C1 segment of cervical spinal cord (tissue), 14 donors: ENCODE results near the gene SEMA7A.
"Not testable (repeated sequence)": the region's sequence is repeated elsewhere in the genome, so short reads cannot be mapped to it uniquely, and the experiment has no call there.

Experiments
- DNase-seq, 14 donors: peaks; one replicate each; lab custom pipeline; 2025; lab: John Stamatoyannopoulos, UW

SEMA7A gene

DNA sequence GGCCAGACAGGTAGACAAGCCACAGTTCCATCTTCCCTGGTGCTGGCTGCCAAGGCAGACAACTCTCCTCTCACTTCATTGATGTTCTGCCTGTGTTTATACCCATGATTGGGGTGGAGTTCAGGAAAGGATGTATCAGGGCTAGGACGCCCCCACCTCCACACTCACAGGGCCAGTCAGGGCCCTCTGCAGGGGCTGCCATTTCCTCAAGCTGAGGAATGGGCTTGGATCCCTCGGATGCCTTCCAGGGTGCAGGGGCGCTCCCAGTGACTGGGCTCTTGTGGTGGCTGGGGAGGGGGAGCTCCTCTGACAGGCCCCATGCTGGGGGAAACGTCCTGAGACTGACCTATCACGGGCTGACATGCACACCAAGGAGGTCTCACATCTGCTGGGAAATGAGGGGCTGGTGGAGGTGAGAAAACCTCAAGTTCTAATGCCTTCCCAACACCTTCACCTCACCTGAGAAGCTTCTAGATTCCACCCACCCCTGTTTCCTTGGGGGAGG lies 31.4 kb downstream of the SEMA7A start:
- no peak for DNase-seq

DNA sequence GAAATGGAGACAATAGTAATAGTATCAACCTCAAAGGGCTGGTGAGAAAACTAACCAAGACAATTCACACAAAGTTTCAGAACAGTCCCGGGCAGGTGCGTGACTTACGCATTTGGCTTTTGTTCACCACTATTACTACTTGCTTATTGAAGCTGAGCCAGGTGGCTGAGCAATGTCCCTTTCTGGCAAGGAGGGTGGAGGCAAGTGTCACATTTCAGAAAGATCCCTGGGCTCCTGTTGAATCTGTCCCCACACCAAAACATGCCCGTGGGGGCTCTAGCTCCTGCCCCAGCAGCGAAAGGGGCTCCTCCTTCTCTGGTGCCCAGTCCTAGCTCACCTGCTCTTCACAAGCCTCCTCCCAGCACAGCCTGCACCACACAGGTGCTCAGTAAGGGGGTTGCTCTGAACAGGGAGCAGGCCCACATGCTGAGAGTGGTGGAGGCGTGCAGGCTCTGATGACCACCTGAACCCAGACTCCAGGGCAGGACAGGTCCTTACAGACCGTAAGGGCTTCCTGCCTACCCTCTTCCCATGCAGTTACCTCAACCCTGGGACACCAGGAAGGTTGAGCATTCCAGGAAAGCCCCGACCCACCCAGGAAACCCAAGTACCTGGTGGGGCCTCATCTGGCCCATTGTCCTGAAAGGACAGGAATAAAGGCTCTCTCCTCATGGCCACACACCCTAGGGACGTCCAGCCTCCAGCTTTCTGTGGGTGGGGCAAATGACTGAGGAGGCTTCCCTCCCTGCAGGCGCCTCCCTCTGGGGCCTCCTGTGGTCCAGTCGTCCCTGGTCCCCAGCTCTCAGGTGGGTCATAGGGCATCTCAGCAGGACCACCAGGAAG lies 32.6 kb downstream of the SEMA7A start:
- no peak for DNase-seq

DNA sequence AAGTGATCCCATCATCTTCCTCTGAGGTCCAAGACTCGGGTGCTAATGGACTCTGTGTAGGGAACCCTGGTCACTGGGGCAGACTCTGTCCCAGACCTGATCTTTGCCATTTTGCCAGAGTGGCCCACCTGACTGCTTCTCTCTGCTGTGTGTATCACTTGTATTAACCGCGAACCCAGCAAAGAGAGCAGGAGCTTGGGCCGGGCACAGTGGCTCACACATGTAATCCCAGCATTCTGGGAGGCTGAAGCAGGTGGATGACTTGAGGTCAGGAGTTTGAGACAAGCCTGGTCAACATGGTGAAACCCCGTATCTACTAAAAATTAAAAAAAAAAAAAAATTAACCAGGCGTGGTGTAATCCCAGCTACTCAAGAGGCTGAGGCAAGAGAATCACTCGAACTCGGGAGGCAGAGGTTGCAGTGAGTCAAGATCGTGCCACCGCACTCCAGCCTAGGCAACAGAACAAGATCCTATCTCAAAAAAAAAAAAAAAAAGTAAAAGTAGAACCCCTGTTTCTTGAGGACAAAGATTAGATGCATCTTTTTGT lies 33.4 kb downstream of the SEMA7A start:
- DNase-seq = no peak

DNA sequence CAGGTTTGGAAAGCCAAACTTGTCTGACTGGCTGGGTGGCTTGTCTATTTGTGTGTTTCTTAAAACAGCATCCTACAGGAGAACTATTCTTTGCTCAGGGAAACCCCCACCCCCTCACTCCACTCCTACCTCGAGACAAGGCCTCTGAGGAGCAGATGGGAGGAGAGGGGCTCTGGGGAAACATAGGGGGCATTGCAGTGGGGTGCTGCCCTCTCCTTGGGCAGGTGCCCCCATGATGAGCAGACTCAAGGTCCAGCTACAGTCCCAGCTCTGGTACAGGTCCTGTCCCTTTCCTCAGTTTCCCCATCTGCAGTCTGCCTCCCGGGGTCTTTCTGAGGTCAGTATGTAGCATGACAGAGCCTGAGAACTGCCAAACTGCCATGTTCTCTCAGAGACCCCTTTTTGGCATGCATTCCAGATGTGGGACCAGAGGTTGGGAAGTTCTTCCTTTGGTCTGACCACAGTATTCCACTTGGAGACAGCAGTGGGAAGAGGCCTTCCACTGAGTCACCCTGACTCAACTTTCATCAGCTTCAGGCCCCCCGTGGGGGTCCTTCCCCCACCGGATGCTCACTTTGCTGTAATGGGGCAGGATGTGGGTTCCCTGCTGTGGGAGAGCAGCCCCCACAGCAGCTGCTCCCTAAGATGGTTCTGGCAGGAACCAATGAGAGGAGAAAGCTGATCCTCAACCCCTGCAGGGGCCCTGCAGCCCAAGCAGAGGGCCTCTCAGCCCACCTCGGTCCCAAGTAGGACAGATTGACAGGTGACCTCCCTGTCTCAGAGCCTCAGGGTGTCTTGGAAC lies 34.0 kb downstream of the SEMA7A start:
- DNase-seq = no peak

DNA sequence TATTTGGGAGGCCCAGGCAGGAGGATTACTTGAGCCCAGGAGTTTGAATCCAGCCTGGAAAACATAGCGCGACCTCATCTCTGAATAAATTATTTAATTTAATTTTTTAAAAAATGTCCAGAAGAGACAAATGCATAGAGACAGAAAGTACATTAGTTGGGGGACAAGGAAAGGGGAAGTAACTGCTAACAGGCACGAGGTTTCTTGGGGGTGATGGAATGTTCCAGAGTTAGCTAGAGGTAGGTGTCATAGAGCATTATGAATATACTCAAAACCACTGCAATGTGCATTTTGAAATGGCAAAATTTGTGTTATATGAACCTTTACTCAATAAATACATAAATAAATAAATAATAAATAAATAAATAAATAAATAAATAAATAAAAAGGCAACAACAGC lies 34.7 kb downstream of the SEMA7A start:
- no peak for DNase-seq

DNA sequence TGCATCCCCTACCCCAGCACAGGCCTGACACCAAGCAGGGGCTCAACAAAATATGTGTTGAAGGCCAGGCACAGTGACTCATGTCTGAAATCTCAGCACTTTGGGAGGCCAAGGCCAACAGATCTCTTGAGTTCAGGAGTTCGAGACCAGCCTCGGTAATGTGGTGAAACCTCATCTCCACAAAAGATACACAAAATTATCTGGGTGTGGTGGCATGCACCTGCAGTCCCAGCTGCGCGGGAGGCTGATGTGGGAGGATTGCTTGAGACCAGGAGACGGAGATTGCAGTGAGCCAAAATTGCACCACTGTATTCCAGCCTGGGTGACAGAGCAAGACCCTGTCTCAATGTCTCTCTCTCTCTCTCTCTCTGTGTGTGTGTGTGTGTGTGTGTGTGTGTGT lies 35.6 kb downstream of the SEMA7A start:
- DNase-seq = no peak

DNA sequence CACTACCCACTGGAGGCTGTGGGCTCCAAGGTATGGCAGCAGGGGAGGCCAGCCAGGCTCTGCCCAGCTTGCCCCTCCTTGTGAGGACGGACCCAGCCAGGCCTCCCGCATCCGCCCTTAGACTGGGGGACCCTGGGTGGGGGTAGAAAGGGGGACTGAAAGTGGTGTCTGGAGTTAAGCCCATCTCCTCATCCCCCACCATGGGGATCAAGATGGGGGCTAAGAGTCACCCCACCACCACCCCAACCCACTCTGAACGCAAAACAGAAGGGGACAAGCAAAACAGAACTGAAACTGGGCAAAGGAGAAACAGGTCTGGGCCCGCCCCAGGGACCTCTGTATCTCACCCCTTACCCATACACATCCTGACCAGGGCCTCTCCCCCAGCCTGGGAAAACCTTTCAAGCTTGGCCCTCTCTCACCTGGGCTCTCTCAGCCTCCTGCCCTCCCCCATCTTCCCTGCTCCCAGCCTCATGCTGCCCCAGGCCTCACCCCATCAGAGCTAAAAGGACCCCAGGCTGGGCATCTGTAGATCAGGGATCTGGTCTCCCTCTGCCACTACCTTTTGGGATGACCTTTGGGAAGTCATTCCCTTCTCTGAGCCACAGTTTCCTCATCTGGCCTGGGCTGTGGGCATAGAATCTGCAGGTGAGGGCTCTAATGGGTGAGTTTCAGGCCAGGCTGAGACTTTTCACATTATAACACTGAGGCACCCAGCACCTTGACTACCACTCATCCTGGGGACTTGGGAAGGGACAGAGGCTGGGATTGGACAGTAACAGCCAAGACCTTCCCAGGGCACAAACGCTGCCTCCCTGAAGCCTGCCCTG lies 36.3 kb downstream of the SEMA7A start:
- DNase-seq = no peak

DNA sequence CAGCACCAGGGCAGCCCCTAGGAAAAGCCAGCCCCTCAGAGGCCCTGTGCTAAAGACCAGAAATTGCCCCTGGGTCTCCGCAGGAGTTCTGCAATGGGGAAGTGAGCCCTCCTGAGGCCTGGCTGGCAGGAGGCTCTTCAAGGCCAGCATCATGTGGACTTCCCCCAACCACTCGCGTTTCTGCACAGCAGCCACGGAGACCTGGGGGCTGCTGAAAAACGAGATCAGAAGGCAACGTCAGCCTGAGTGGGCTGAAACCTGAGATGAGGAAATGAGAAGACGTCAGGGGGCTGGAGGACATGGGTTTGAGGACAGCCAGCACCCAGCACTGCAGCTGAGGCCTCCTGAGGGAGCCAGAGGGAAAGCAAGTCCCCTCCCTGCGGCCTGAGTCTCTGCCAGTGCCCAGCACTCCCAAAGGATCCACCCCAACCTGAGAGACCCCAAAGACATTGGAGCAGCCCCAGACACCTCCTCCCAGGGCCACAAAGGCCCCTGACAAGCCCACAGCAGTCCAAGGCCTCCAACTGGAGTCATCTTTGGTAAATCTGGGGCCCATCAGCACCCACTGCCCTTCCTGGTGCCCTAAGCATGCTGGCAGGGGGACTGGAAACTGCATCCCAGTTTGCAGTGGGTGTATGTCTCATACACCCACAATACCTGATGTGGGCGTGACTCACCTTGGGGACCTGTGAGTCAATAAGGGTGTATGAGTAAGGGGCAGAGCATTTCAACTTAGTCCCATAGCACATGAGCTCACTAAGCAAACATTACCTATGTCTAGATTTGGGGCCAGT lies 37.1 kb downstream of the SEMA7A start:
- DNase-seq = peak in 6 of 14 donors; percentile 23 to 51 (median 38)

DNA sequence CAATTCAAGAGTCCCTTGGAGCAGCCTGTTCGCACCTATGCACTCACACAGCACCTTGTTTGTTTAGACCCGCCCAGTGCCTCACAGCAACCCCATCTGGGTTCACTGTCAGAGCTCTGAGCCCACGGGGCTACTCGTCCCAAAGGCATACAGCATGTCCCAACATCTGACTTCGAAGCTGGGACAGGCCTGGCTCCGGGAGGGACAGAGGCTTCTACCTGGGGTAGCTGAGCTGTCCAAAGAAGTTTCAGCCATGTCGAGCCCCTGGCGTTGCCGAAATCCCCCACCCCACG lies 37.7 kb downstream of the SEMA7A start:
- DNase-seq = no peak

DNA sequence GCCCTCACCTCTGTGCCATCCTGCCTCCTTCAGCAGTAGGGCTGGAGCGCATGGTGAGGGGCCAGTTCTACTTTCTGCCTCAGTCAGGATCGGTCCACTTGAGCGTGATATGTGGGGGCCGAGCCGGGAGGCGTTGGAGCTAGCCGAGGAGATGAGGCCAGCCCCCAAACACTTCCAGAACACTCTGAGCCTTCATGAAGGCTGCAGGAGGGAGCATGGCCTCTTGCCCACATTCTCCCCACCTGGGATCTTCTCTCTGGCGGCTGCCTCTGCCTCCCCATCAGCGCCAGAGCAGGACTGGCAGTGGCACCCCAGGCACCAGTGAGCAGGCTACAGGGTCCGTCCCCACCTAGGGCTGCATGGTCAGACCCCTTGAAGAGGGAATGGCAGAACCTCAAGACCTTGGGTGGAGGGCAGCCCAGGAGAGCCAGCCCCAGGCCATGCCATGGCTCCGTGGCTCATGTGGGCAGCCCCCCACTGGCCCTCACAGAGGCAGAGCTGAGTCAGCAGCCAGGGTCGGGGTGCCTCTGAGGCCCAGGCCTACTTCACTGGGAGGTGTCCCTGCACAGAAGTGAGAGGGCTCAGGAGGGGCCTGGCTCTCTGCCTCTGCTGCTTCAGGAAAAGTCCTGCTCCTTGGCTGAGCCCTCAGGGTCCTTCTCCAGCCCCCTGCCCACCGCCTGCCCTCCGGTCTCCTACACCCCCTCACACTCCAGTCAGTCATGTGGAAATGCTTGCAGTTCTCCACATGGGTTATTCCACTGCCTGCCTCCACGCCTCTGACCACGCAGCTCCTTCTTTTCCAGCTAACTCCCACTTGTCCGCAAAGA lies 38.2 kb downstream of the SEMA7A start:
- DNase-seq = no peak

DNA sequence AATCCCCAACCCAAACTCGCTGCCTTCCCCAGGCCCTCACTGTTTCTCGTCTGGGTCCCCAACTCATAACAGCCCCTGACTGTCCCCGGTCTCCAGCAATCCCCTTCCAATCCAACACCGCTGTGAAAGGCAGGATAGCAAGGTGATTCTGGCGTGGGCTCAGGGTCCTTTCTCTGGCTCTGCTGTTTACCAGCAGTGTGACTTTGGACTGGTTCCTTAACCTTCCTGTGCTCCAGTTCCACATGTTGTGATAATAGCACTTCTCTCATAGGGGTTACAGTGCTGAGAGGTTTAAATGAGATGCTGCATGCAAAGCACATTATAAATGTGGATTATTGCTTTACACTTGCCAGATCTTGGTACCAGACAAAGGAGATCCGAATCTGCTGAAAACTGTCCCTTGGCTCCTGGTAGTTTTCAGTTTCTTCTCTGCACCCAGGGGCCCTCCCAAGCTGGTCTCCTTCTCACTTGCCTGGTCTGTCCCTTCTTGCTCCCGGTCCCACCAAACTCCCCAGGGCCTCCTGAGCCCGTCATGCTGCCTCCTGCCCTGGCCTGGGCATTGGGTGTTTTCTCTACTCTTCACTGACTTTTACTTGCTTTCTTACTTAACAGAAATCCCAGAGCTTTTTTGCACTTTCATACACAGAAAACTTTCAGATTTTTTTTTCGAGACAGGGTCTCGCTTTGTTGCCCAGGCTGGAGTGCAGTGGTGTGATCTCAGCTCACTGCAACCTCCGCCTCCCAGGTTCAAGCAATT lies 39.5 kb downstream of the SEMA7A start:
- DNase-seq = no peak

DNA sequence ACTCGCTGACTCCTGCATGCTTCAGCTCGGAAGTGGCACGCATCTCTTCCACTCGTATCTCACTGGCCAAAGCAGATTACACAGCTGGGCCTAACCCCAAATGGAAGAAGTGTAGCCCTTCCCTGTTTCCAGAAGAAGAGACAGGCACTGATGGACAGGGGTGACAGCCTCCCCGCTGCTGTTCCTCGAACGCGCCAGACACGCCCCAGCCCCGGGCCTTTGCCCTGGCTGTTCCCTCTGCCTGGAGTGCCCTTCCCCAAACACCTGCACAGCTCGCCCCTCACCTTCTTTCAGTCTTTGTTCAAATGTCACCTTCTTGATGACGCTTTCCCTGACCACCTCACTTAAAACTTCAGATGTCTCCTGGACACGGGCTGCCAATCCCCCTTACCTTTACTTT lies 40.3 kb downstream of the SEMA7A start:
- no peak for DNase-seq

DNA sequence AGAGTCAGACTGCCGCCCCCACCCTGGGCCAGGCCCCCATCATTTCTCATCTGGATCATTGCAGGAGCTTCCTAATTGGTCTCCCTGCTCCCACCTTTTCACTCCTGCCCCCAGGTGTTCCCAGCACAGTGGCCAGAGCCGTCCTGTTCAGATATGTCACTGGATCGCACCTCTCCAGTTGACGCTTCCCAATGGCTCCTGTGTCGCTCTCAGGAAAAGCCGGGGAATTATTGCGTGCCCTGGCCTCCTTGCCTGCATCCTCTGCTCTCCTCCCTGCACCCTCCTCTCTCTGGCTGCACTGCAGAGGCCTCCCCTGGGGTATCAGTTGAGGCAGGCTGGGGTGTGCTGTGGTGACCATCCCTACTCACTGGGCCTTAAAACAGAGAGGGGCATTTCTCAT lies 40.9 kb downstream of the SEMA7A start:
- no peak for DNase-seq

DNA sequence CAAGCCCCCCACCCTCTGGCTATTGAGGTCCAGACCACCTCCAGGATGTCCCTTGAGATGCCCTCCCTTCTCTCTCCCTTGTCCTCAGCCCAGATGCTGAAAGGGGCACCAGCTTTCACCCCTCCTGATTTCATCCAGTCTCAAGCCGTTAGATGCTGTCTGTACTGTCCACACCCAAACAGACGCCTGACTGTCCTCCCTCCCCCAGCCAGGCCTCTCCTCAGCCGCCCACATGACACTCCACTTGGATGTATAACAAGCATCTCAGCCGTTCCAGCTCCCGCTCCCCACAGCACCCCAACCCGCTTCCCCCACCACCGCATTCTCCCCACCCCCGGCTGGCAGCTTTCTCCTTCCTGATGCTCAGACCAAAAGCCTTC lies 41.3 kb downstream of the SEMA7A start:
- peak in 7 of 14 donors; percentile 5 to 43 (median 14) for DNase-seq

DNA sequence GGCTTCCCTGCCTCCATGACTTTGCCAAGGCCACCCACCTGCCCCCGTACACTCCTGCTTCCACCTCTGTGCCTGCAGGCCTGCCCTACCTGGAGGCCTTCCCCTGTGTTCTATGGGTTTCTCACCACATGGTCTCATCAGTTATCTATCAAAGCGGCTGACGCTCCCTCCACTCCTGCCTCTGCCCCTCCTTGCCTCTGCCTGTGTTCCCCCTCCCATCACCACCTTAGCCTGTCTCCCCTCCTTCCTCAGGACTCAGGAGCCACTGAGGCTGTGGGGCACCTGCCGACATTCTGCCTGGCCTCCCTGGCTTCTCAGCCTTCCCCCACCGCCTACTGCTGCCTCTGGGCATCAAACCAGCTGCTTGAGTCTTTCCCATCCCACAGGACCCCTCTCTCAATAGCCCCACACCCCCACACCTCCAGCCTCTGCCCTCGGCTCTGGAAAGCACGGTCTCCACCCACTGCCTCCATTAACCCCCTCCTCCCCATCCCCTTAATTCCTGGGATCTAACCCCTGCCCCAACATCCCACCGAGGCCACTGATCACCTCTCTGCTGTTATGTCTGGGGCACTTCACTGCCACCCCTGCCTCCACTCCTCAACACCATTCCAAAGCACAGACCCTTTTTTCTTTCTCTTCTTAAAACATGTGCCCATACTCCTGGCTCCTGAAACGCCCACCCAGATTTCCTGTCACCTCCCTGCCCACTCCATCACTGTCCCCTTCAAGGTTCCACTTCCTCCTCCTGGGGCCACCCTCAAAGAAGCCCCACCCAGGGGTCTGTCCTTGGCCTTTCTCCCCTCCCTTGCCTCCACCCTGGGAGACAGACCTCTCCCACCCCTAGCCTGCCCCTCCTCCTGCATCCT lies 41.9 kb downstream of the SEMA7A start:
- DNase-seq = no peak

DNA sequence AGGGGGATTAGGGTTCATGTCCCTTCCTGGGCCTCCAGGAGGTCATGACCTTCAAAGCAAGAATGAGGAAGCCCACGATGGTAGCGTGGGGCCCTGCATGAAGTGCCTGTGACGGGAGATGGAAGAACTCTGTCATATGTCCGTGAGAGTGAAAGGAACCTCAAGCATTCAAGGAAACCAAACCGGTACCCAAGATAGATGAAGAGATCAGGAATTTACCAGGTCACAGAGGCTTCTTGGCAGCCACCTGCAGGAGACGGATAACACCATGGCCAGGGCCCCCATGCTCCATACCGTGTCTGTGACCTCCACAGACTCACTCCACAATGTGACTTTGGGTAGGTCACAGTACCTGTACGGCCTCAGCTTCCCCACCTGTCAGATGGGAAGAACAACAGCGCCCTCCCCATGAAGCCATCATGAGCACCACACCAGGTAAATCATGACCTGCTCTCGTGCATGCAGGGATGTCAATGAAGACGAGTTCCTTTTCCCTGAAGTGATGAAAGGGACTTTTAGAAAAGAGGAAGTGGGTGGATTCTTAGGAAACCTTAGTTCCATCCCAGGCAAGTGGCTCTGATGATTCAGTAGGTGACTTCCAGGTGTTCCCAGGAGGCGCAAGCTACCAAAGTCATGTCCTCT lies 43.0 kb downstream of the SEMA7A start:
- no peak for DNase-seq

DNA sequence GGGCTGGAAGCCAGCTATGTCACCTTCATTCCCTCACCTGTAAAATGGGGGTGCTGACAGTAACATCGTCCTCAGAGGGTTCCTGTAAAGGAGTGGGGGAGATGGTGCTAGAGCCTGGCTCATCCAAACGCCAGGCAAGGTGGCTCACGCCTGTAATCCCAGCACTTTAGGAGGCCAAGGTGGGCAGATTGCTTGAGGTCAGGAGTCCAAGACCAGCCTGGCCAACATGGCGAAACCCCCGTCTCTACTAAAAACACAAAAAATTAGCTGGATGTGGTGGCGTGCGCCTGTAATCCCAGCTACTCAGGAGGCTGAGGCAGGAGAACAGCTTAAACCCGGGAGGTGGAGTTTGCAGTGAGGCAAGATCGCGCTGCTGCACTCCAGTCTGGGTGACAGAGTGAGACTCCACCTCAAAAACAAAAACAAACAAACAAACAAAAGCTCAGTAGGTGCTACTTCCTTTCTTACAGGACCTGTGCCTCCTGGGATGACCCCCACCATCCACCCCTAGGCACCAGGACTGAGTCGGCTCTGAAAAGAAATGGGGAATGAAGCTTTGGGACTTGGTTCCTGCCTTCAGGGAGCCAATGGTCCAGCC lies 43.6 kb downstream of the SEMA7A start:
- not testable (repeated sequence) for DNase-seq
